GM21528 (cell line): ENCODE results near the gene SLC38A10.

Experiments
- ATAC-seq: cut with Tn5 transposase; IDR thresholded peaks from one replicate; pipeline ENCODE4 v1.9.1; 2021; ENCODE audit warnings: mild to moderate bottlenecking, moderate library complexity; ENCODE audit not compliant: unreplicated experiment, low FRiP score

SLC38A10 gene

DNA sequence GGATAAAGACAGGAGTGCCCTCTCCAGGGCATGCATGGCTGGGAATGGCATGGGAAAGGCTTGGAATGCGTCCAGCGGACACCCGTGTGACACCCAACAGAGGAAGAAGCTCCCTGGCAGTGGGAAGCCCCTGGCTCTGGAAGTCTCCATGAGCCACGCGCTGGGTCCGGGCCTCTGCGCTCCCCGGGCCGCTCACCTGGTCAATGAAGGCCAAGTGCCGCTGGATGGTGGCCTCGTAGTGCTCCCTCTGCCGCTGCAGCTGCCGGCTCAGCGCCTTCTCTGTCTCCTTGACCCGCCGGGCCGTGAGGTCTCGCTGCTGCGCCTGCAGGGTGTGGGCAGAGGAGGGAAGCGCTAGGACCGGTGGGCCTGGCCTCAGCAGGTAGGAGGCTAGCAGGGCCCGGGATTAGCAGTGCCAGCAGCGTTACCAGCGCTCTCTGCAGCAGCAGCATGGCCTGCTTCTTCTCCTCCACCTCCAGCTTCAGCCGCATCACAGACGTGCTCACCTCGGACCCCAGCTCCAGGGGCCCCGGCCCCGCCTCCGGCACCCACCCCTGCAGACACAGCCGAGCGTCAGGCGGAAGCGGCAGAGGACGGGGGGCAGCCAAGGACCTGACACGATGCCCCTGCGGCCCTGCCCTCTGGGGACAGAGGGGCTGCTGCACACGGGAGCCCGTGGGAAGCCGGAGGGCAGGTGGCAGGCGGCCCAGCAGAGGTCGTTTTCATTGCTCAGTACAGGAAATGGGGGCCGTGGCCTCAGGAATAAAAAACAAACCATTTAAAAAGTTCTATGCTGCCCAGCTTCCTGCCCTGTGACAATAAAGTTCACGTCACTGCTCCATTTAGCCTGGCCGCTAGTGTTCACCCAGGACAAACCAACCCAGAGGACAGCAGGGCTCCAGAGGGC, 98.3 kb downstream of the SLC38A10 start:
- ATAC-seq = no peak

DNA sequence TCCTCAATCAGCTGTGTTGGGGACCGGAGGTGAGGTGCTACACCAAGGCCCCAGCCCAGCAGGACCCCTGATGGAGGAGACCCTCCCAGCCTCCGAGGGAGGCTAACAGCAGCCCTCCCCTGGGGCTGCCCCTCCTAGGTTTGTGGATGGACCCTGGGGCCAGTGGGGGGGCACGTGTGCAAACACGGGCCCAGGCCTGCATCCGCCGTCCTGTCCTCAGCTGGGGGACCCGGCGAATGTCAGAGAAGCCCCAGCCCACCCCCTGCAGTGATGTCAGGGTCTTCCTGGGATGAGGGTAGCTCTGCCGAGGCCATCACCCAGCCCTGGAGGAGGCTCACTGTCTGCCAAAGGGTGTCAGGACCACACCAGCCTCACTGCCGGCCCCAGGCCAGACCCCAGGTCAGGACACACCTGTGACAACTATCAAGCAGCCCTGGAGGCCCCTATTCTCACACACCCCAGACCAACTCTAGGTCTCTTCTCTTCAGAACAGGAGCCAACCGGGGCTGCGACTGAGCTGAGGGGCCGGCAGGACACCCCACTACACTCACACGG, 99.1 kb downstream of the SLC38A10 start:
- ATAC-seq = no peak
